ENCODE measurements around the gene ANKRD9.

The ANKRD9 gene

DNA sequence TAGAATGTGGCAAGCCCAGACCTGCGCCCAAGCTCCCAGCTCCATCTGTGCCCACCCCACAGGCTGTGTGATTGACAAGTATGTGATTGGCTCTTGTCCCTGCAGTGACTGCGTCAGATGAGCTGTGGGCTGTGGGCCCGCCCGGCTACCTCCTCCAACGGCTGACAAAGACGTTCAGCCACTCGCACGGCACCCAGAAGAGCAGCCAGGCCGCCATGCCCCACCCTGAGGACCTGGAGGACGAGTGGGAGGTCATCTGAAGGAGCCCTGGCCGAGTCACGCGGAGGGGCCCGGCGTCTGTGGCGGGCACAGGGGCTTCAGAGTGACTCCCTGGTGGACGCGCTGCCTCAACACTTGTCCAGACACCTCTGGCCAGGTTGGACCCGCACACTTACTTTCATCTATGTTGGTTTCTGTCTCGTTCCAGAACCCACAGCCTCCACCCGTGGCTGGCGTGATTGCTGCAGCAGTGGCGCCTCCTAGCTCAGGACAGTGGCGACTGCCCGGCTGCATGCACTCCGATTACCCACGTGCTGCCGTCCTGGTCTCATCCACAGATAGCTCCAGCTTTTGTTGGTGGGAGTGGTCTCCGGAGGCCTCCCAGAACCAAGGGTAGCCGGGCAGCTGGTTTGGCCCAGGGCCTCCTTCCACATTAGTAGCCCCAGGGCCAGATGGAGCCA lies 11.4 kb downstream of the ANKRD9 start:
- DNase-seq: no peak

DNA sequence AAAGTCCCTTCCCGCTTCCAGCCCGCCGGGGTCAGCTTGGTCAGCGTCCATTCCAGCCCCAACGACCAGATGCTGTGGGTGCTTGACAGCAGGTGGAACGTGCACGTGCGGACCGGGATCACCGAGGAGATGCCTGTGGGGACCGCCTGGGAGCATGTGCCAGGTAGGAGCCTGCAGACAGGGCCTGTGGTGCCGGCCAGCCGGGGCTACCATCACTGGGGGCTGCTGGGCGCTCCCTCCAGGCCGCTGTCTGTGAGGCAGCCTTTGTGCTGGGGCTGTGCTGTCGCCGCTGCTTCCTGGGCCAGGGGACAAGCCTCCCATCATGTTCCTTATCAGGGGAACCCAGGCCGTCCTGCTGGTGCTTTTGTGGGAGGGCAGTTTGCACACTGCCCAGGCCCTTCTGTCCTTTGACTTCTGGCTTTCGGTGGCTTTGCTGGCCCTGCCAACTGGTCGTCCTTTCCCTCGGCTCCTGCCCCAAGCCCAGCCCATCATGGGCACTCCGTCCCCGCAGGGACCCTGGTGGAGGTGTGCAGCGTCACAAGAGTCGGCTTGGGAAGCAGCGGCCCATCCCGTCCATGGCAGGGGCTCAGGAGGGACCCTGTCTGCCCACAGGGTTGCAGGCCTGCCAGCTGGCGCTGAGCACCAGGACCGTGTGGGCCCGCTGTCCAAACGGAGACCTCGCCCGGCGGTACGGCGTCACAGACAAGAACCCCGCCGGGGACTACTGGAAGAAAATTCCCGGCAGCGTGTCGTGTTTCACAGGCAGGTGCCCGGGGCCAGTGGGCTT lies 12.4 kb downstream of the ANKRD9 start:
- DNase-seq: no peak

DNA sequence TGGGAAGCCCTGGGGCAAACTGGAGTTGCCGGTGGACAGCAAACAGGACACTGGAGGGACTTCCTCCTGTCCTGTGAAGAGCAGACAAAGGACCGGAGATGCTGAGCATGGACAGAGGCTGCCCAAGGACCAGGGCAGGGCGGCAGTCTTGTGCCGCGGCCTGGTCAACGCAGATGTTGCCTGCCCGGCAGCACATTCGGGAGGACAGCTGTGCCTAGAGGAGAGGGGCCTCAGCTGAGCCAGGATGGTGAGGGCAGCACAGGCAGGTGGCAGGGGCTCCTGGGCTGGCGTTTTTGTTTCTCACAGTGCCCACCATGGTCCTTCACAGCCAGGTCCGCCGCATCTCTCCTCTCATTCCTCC lies 13.3 kb downstream of the ANKRD9 start:
- no peak for DNase-seq

DNA sequence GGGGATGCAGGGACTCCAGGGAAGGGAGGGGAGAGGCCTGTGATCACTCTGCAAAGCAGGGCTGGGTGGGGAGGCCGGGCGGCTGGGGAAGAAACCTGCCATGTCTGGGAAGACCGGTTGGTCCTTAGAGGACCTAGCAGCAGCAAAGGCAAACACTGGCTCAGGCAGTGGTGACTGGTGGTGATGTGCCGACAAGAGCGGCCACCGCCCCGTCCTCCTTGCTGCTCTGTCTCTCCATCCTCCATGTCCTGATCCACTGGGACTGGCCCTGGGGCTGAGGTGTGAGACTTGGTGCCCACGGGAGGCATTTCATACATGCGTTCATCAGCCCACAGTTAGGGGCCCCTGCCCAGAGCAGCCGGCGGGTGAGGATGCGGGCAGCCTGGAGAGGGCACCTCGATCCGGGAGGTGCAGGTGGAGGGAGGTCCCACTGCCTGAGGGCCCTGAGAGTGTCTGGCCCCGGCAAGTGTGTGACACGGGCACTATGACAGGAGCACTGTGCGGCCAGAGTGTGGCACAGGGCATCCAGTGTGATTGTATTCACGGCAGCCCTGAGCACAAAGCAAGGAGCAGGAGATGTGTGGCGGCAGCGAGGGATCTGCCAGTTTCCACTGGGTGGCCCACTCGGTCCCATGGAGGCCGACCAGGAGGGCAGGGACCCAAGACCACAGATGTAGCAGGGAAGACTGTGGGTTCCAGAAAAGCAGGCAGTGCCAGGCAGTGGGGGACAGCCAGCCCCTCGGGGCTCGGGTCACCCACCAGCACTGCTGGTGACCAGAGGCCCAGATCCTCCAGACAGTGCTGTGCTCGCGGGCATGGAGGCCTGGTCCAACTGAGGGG lies 13.9 kb downstream of the ANKRD9 start:
- DNase-seq: no peak

DNA sequence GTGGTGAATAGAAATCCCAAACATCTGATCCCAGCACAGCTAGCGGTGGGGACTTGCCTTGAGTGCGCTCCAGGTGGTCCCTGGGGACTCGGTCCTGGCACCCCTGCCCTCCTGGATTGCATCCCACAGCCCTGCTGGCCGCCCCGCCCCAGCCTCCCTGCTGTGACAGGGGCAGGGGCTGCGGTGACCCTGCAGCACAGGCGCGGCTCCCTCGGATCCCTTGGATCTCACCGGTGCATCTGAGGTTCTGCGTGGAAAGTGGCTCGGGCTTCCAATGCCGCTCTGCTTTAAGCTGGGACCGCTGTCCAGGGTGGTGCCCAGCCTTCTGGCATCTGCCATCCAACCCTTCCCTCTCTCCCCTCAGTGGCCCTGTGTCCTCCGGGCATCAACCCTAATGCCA lies 16.0 kb downstream of the ANKRD9 start:
- DNase-seq: no peak

DNA sequence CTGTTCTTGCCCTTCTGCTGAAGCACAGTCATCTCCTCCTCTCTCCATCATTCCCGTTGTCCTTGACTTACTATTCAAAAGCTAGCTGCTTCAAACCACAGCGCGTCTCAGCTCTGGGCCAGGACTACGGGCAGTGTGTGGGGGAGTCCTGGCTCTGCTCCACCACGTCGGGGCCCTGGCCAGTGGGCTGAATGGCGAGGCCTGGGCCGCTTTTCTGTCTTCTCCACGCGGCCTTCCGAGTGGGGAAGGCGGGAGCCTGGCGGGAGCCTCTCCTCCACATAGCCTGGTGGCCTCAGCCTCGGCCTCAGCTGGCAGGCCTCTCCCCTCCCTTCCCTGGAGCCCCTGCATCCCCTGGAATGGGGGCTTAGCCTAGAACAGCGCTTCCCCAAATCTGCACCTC lies 16.5 kb downstream of the ANKRD9 start:
- no peak for DNase-seq

DNA sequence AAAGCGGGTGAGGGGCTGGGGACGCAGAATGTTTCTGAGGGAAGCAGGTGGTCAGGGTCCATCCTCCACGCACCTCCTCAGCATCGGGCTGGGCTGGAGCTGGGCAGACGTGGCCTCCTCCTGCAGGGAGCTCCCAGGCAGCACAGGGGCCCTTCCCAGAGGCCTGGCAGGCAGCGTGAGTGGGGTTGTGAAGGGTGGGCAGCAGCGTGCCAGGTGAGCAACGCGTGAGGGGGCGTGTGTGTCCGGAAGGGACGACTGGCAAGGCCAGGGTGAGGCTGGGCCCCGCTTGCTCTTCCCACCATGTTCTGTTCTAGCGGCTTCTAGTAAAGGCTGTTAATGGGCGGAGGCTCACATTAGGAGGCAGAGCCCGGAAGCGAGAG lies 17.1 kb downstream of the ANKRD9 start:
- DNase-seq: no peak

DNA sequence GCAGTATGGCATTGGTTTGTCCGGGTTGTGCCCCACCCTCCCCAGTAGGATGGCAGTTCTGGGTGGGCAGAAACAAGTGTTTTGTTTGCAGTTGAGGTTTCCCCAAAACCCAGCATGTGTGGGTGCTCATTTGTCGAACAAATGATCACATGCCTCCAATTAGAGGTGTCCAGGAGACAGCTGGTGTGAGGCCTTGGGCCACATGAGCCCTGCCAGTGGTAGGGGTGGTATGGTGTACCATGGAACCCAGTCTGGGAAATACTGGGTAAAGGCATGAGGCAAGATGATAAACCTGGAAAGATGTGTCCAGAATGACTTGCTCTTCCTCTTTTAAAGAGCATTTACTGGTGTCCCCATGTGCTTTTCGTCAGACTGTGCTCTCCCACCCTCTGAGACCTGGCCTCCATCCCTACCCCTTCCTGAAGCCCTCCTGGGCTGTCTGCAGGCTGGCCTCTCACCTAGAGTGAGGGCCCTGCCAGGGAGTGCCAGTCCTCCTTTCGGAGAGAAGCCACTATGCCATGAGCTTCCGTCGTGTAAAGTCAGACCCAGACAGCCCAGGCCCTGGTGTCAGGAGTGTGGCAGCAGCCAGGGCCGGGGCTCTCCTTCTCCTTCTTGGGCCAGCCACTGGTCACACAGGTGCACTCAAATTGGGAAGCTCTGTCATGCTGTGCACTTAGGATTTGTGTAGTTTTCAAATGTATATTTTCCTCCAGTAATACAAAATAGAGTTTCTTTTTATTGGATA lies 17.6 kb downstream of the ANKRD9 start:
- DNase-seq: no peak

DNA sequence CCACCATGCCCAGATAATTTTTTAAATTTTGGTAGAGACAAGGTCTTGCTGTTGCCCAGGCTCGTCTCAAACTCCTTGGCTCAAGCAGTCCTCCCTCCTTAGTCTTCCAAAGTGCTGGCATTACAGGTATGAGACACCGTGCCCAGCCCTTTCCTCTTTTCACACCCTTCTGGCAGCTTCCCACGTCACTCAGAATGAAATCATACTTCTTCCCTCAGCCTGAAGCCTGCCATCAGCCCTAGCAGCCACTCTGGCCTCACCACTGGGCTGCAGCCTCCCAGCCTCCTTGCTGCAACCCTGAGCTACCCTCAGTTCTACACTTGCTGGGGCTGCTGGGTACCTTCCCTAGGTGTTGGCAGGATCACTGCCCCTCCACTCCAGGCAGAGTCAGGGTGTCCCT lies 18.2 kb downstream of the ANKRD9 start:
- no peak for DNase-seq

DNA sequence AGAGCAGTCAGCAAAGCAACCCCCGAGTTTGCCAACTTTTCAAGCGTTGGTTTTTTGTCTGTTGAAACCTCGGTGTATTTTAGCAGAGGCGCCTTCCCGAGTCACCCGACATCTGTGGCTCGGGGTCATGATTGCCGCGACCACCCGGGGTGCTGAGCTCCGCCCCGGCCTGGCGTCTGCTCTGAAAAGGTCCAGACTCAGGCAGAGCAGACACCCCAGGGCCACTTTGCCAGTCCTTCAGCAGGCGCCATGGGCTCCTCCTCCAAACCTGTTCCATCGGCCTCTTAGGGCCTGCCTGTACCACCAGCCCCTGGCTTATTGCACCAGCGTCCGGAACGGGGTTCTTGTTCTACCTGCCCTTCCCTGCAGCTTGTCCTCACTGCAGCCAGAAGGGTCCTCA lies 19.1 kb downstream of the ANKRD9 start:
- no peak for DNase-seq

DNA sequence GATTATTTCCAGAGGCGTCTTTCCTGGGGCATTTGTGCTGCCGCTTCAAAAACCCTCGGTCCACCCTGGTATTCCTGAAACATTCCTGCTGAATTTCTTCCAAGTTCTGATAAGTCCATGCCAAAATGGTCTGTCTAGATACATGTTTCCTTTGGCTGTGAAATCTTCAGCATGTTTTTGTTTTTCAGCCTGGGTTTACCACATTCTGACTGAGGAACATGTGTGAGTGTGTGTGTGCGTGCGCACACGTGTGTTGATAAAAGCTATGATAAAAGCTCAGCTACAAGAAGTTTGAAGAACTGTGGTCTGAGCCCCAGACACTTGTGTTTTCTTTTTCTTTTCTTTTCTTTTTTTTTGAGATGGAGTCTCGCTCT lies 22.4 kb downstream of the ANKRD9 start:
- DNase-seq: no peak

DNA sequence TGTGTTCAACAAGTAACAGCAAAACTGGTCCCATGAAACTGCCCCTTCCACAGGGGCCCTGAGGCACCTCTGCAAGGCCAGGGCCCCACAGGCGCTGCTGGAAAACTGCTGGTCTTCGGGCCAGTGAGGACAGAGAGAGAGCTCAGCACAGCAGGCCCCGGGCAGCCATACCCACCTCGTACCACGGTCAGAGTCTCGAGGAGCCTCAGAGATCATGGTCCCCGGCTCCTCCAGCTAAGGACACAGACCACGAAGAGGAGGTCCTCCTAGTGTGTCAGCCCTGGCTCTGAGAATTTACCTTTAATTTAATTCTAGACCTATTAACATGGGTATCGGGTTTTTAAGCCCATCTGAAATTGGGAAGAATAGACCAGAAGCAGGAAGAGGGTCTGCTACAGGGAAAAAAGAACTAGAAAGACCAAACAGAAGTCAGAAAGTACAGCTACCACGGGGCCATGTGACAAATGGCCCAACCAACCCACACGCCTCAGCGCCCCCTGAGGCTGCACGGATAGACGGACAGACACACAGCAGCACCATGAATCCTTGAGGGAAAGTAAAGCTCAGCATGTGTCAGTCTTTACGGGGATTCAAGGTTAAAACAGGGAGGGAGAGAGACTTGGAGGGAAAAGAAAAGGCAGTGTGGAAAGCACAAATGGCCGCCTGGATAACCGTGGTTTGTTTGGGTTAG lies 22.9 kb downstream of the ANKRD9 start:
- DNase-seq: no peak

DNA sequence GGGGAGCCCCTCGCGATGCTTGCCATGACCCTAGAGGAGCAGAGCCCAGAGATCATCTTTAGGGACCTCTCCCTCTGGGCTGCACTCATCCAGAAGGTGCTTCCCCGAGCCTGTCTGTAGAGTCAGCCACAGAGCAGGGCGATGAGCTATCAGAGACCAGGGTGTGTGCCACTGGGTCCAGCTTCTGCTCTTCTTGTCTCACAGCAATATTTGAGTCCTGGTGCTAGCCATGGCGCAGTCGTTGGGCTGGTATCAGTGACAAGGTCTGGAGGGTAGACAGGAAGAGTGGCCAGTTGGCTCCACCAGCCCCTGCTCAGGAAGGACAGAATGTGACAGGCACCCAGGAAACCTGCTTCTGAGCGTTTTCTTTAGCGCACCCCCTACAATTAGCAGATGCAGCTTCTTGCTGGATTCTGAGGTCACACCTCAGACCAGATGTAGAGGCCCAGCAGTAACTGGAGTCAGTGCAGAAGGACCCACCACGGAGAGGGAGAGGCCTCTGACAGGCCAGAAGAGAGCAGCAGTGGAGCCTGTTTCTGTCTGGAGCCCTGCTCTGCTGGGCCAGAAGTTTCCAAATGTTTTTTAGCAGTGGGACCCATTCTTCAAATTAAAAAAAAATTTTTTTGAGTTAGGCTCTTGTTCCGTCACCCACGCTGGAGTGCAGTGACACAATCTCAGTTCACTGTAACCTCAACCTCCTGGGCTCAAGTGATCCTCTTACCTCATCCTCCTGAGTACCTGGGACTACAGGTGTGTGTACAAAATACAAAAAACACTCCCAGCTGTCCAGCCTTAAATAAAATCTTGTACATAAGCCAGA lies 23.7 kb downstream of the ANKRD9 start:
- DNase-seq: no peak

DNA sequence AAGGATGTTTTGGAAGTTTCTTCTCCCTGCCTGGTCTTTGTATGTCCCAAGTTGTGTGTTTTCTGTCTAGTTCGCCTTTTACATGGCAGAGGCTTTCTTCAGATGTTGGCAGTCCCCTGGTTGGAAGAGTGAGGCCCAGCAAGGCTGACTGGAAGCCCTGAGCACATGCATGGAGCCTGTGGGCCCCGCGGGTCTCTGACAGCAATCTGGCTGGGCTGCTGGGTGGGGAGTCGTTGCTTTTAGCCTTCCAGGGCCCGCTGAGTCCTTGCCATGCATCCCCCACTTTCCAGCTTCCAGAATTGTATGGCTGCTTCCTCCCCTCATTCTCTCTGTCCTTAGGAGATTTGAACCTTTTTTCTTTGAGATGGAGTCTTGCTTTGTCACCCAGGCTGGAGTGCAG lies 25.3 kb downstream of the ANKRD9 start:
- DNase-seq: no peak

DNA sequence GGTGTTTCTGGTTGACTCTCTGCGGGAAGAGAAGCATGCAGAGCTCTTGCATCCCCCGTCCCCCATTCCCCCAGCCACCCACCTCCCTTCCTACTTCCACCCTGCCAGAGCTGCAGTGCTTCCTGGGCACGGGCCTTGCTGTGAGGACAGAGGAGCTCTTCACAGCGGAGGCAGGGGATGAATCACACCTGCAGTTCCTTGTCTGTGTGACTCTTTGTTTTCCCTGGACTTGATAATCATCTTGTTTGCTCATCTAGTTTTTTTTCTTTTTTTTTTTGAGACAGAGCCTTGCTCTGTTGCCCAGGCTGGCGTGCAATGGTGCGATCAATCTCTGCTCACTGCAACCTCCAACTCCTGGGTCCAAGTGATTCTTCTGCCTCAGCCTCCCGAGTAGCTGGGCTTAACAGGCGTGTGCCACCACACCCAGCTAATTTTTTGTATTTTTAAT lies 27.8 kb downstream of the ANKRD9 start:
- no peak for DNase-seq

DNA sequence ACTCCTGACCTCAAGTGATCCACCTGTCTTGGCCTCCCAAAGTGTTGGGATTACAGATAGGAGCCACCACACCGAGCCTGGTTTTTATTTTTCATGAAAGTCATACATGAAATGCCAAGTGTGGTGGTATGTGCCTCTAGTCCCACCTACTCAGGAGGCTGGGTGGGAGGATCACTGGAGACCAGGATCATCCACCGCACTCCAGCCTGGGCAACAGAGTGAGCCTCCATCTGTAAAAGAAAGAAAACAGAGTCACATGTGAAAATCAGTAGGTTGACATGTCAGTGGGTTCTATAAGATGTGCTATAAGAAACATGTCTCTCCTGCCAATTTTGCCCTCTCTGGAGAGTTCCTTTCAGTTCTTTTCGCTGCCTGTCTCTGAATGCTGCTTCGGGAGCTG lies 28.2 kb downstream of the ANKRD9 start:
- DNase-seq: no peak

DNA sequence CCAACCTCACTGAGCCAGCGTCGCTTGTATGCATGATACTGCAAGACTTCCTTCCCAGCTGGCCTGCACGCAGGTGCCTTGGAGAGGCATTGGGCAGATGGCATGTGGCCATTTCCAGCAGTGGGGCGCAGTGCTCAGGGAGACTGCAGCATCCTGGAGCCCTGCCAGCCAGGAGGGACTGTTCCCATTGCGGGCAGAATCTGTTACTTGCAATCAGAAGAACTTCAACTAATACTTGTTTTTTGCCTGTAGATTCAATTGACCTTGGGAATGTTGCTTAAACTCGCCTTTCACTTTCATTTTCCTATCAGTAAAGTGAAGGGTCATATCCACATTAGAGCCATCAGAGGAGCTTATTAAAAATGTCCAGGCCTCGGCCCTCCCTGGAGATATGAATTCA lies 29.8 kb downstream of the ANKRD9 start:
- no peak for DNase-seq

DNA sequence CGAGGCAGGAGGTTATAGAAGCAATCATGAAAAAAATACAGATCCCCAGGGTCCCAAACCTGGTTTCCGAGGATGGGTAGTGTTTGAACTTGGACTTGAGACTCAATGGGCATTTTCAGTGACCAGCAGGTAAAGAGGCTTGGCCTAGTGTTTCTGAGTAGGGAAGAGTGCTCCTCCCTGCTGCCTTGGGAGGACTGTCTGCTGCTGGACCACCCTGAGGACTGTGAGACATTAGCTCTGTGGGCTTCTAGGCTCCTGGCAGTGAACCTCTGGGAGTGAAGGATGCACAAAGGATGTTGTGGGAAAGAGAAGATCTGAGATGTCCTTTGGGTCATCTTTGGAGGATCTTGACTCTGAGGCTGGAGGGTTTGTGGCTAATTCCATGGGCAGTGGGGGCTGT lies 30.5 kb downstream of the ANKRD9 start:
- DNase-seq: no peak

DNA sequence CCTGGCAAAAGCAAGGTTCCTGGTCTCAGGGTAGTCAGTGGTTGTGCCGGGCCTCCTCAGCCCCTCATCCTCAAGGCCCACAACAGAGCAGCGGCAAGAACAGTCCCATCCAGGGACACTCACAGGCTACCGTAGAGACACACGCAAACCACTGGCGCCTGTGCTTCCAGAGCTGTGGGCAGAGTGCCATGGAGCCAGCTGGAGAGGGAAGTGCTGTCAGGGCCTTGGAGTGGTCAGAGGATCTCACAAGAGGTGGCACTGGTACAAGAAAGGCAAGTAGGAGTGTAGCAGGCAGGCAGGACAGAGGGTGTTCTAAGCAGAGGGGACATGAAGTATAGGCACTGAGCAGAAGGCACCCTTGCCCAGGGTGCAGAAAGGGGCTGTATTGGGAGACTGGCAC lies 34.6 kb downstream of the ANKRD9 start:
- peak; percentile 71 for DNase-seq

DNA sequence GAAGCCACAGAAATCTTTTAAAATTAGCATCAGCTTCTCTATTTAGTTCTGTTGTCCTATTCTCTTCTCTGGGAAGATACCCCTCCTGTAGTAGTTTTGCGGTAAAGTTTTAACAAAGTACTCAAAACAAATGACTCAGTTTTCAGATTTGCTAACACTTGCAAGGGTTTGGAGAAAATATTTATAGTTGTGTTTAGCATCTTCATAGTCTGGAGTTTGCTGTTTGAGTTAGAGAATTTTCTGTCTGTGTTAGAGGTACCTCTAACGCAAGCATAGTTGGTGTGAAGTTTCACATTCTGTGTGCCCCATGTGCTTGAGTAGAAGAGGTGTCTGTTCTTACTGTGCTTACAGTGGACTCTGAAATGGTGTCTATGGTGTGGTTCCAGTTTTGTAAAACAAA lies 36.0 kb downstream of the ANKRD9 start:
- no peak for DNase-seq

DNA sequence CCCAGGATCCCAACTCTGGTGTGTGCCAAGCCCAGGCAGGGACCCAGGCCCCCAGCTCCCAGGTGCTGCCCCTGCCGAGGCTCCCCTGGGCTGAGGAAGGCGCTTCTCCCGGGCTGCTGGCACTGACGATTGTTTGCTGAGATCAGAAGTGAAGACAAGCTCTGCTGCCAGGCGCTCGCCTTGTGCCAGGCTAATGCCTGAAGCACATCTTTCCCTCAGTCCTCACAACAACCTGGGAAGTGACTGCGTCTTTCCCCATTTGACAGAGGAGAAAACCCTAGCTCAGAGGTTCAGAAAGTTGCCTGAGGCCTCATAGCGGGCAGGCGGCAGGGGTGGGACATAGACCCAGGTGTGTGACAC lies 36.8 kb downstream of the ANKRD9 start:
- no peak for DNase-seq
